GM23338 (cell line): ENCODE measurements around the gene CACNA1D. TPM values are rescaled to one million over a fixed set of nuclear protein-coding genes. Genes with fewer than 3 reads are reported as not detected.

ENCODE experiments used
- ATAC-seq: fragments of 200-7000 bp; cut with Tn5 transposase; 3 replicates; pipeline ENCODE4 v1.9.1; 2020
- DNase-seq: peaks from one replicate; pipeline ENCODE4 v3.0.0-alpha.2; 2015; ENCODE audit warnings: low spot score
- H2AFZ ChIP-seq: fragments of 200-600 bp; sonication (generic); 2 replicates; pipeline ENCODE4 v1.8.0; 2016; ENCODE audit warnings: antibody characterized with exemption, mild to moderate bottlenecking, moderate library complexity
- H3F3A ChIP-seq: fragments of 200-600 bp; sonication (generic); replicated peaks from 2 replicates; pipeline ENCODE4 v1.8.0; 2017; ENCODE audit warnings: antibody characterized with exemption, mixed run types, low read depth
- H3K27ac ChIP-seq: fragments of 200-600 bp; sonication (generic); 2 replicates; pipeline ENCODE4 v1.6.1; 2016; ENCODE audit warnings: low read depth
- H3K27me3 ChIP-seq: fragments of 200-600 bp; sonication (generic); 2 replicates; pipeline ENCODE4 v1.8.0; 2016; ENCODE audit warnings: mild to moderate bottlenecking, mixed run types, moderate library complexity; ENCODE audit not compliant: insufficient read depth
- H3K36me3 ChIP-seq: fragments of 200-600 bp; sonication (generic); 2 replicates; pipeline ENCODE4 v1.8.0; 2016; ENCODE audit warnings: mild to moderate bottlenecking; ENCODE audit not compliant: insufficient read depth
- H3K4me1 ChIP-seq: fragments of 200-600 bp; sonication (generic); 2 replicates; pipeline ENCODE4 v1.8.0; 2016; ENCODE audit warnings: mild to moderate bottlenecking, moderate library complexity; ENCODE audit not compliant: insufficient read depth
- H3K4me2 ChIP-seq: fragments of 200-600 bp; sonication (generic); 2 replicates; pipeline ENCODE4 v1.7.1; 2017; ENCODE audit warnings: mixed run types
- H3K4me3 ChIP-seq: fragments of 200-600 bp; sonication (generic); 2 replicates; pipeline ENCODE4 v1.6.1; 2016; ENCODE audit warnings: mixed run types
- H3K79me2 ChIP-seq: fragments of 200-600 bp; sonication (generic); replicated peaks from 2 replicates; pipeline ENCODE4 v1.8.0; 2017; ENCODE audit warnings: mild to moderate bottlenecking; ENCODE audit not compliant: insufficient read depth
- H3K9me2 ChIP-seq: fragments of 200-600 bp; sonication (generic); 2 replicates; pipeline ENCODE4 v1.8.0; 2017; ENCODE audit not compliant: insufficient read depth
- H4K20me1 ChIP-seq: fragments of 200-600 bp; sonication (generic); replicated peaks from 2 replicates; pipeline ENCODE4 v1.8.0; 2017; ENCODE audit warnings: mild to moderate bottlenecking; ENCODE audit not compliant: insufficient read depth
- H3K27ac Mint-ChIP-seq: 2 replicates; pipeline ENCODE4 v1.8.0; 2020; ENCODE audit warnings: inconsistent platforms, mild to moderate bottlenecking, moderate library complexity, mixed read lengths
- H3K27me3 Mint-ChIP-seq: 3 replicates; pipeline ENCODE4 v1.8.0; 2022; ENCODE audit warnings: low read depth, mild to moderate bottlenecking, moderate library complexity, mixed read lengths, inconsistent platforms; ENCODE audit not compliant: insufficient read depth, poor library complexity
- H3K36me3 Mint-ChIP-seq: 3 replicates; pipeline ENCODE4 v1.8.0; 2021; ENCODE audit warnings: low read depth, mild to moderate bottlenecking, inconsistent platforms, moderate library complexity, mixed read lengths
- H3K4me1 Mint-ChIP-seq: 3 replicates; pipeline ENCODE4 v1.8.0; 2020; ENCODE audit warnings: mild to moderate bottlenecking, inconsistent platforms, mixed read lengths
- H3K4me3 Mint-ChIP-seq: 3 replicates; pipeline ENCODE4 v1.8.0; 2021; ENCODE audit warnings: moderate library complexity, mild to moderate bottlenecking, inconsistent platforms, mixed read lengths
- H3K9me3 Mint-ChIP-seq: 3 replicates; pipeline ENCODE4 v1.8.0; 2020; ENCODE audit warnings: moderate library complexity, mild to moderate bottlenecking, inconsistent platforms, mixed read lengths
- CTCF ChIP-seq, 2 experiments: fragments of 200-600 bp in 1 of 2; sonication (generic) in 1 of 2; conservative IDR thresholded peaks; 2 replicates each; pipeline versions ENCODE4 v1.5.1 to v1.6.1; 2016 to 2017; ENCODE audit warnings: antibody characterized with exemption in 2 of 2, low read depth in 2 of 2, mild to moderate bottlenecking in 2 of 2, moderate library complexity in 1 of 2
- ETS1 ChIP-seq: IDR thresholded peaks from 2 replicates; pipeline ENCODE4 v1.6.1; 2016; ENCODE audit warnings: antibody characterized with exemption
- EZH2 ChIP-seq: fragments of 200-600 bp; sonication (generic); IDR thresholded peaks from one replicate; pipeline ENCODE4 v1.8.0; 2017; ENCODE audit warnings: antibody characterized with exemption, mild to moderate bottlenecking, low read depth; ENCODE audit not compliant: unreplicated experiment
- EZH2phosphoT487 ChIP-seq: fragments of 200-600 bp; sonication (generic); IDR thresholded peaks from one replicate; pipeline ENCODE4 v1.8.1; 2018; ENCODE audit warnings: antibody characterized with exemption; ENCODE audit not compliant: unreplicated experiment
- JUNB ChIP-seq: IDR thresholded peaks from one replicate; pipeline ENCODE4 v1.6.1; 2016; ENCODE audit warnings: antibody characterized with exemption; ENCODE audit not compliant: unreplicated experiment
- NANOG ChIP-seq: IDR thresholded peaks from 2 replicates; pipeline ENCODE4 v1.6.1; 2016; ENCODE audit warnings: antibody characterized with exemption, borderline replicate concordance
- POLR2AphosphoS5 ChIP-seq: IDR thresholded peaks from 2 replicates; pipeline ENCODE4 v1.6.1; 2016; ENCODE audit warnings: antibody characterized with exemption, low read depth
- REST ChIP-seq: IDR thresholded peaks from one replicate; pipeline ENCODE4 v1.6.1; 2018; ENCODE audit warnings: antibody characterized with exemption; ENCODE audit not compliant: unreplicated experiment
- STAT1 ChIP-seq: IDR thresholded peaks from one replicate; pipeline ENCODE4 v1.6.1; 2016; ENCODE audit warnings: antibody characterized with exemption; ENCODE audit not compliant: unreplicated experiment
- ZNF331 ChIP-seq: fragments of 250-450 bp; sonication (Bioruptor Pico); IDR thresholded peaks from 2 replicates; pipeline ENCODE4 v1.5.0; 2020; ENCODE audit warnings: low read depth, mild to moderate bottlenecking, moderate library complexity
- polyA plus RNA-seq: library from polyadenylated mRNA; unstranded; fragments of >200 nt; fragmentation: Nextera tagmentation; extraction: Ambion mirVana; gene quantifications from 2 replicates; pipeline ENCODE4 v1.2.1, GENCODE V29; 2016
- total RNA-seq: library from RNA; depleted of rRNA; stranded (reverse); fragments of >200 nt; shearing (Covaris generic); gene quantifications from 2 replicates; pipeline ENCODE4 v1.2.3, GENCODE V29; 2014

The CACNA1D gene
- total and polyA plus RNA-seq, 2 experiments from 2014 or later: 1.7 to 1.8 TPM

GRCh38 chr3:53798144-53798543 is 303.7 kb downstream of the CACNA1D start:
- H3K27me3 ChIP-seq: no peaks in the 10 kb centered on the region
- no peaks in the 10 kb centered on the region for H3F3A ChIP-seq
- no peaks in the 10 kb centered on the region for H4K20me1 ChIP-seq
- no peaks in the 10 kb centered on the region for H3K36me3 ChIP-seq
- TF ChIP-seq JUNB: no peak
- no peak for TF ChIP-seq POLR2AphosphoS5
- TF ChIP-seq REST: no peak
- H3K4me1 Mint-ChIP-seq: peaks cover 9% of the 10 kb centered on the region
- H3K4me1 ChIP-seq: 0 out of 2 replicates have a peak, but pooled peaks cover 5% of the 10 kb centered on the region
- no peaks in the 10 kb centered on the region for H3K36me3 Mint-ChIP-seq
- no peak for ATAC-seq
- H3K27me3 Mint-ChIP-seq: peaks cover 3% of the 10 kb centered on the region
- H3K4me3 Mint-ChIP-seq: no peak overlapping the region
- no peaks in the 10 kb centered on the region for H3K9me2 ChIP-seq
- H2AFZ ChIP-seq: no peak overlapping the region
- no peaks in the 10 kb centered on the region for H3K79me2 ChIP-seq
- H3K4me3 ChIP-seq: no peak overlapping the region
- no peak overlapping the region for H3K27ac ChIP-seq
- no peak for DNase-seq
- H3K4me2 ChIP-seq: no peak overlapping the region
- no peak overlapping the region for H3K27ac Mint-ChIP-seq
- H3K9me3 Mint-ChIP-seq: no peaks in the 10 kb centered on the region

GRCh38 chr3:53799338-53799865 is 305.0 kb downstream of the CACNA1D start:
- ATAC-seq (no peak), DNase-seq (no peak)
- peaks cover 14% of the 10 kb centered on the region for H3K4me1 Mint-ChIP-seq
- Histone ChIP-seq H3K4me1 (0 out of 2 replicates have a peak, but pooled peaks cover 5% of the 10 kb centered on the region), H2AFZ (no peak overlapping the region), H3K27ac (no peak overlapping the region), H3K9me2 (no peaks in the 10 kb centered on the region), H3K36me3 (no peaks in the 10 kb centered on the region), H4K20me1 (no peaks in the 10 kb centered on the region), H3K4me3 (no peak overlapping the region), H3K27me3 (no peaks in the 10 kb centered on the region), H3K79me2 (no peaks in the 10 kb centered on the region), H3K4me2 (no peak overlapping the region), H3F3A (no peaks in the 10 kb centered on the region)
- peaks cover 3% of the 10 kb centered on the region for H3K27me3 Mint-ChIP-seq
- no peak overlapping the region for H3K4me3 Mint-ChIP-seq
- no peaks in the 10 kb centered on the region for H3K36me3 Mint-ChIP-seq
- no peak overlapping the region for H3K27ac Mint-ChIP-seq
- H3K9me3 Mint-ChIP-seq: no peaks in the 10 kb centered on the region
- TF ChIP-seq POLR2AphosphoS5 (no peak), REST (no peak), JUNB (no peak), STAT1 (no peak), EZH2 (no peak), CTCF (conservative IDR thresholded peaks at IDR 0.05; ENCODE audit: low read depth in 2 of 2) (no peak), EZH2phosphoT487 (no peak), ZNF331 (CRISPR knock-in tag) (no peak), NANOG (no peak), ETS1 (no peak)
